OCI-LY7 (cell line): Measurements from ENCODE around the gene SLC25A47. TPM values are rescaled to one million over a fixed set of nuclear protein-coding genes. Genes with fewer than 3 reads are reported as not detected.

Source experiments
- BruUV-seq: library from RNA; stranded (reverse); fragments of 400-500 nt; replicated peaks from 2 replicates; lab custom pipeline; 2021; lab: Mats Ljungman, UMichigan
- CTCF ChIA-PET: fragments of 300-600 bp; sonication (Branson Sonifier 250); formaldehyde crosslinking; loops from one replicate; lab custom pipeline; 2022; ENCODE audit warnings: antibody characterized with exemption; ENCODE audit not compliant: unreplicated experiment; lab: Charles Lee
- POLR2A ChIA-PET: fragments of 300-600 bp; sonication (Branson Sonifier 250); formaldehyde crosslinking; loops from one replicate; lab custom pipeline; 2022; ENCODE audit warnings: antibody characterized with exemption; lab: Charles Lee
- DNase-seq: peaks from one replicate; pipeline ENCODE4 v3.0.0-alpha.2; 2015; ENCODE audit warnings: low spot score
- H2AFZ ChIP-seq: fragments of 200-600 bp; sonication (generic), shearing (Covaris generic); 2 replicates; pipeline ENCODE4 v1.6.1; 2014; ENCODE audit warnings: mild to moderate bottlenecking, antibody characterized with exemption, low read length, moderate library complexity
- H3K27ac ChIP-seq: fragments of 200-600 bp; sonication (generic); 2 replicates; pipeline ENCODE4 v1.5.1; 2014; ENCODE audit warnings: mixed run types, low read depth, mild to moderate bottlenecking, moderate library complexity, low read length, inconsistent platforms; ENCODE audit not compliant: poor library complexity, severe bottlenecking
- H3K36me3 ChIP-seq: fragments of 200-600 bp; sonication (generic); 2 replicates; pipeline ENCODE4 v1.6.1; 2014; ENCODE audit warnings: mild to moderate bottlenecking, antibody characterized with exemption, low read length, moderate library complexity, mixed read lengths; ENCODE audit not compliant: insufficient read depth
- H3K4me1 ChIP-seq: fragments of 200-600 bp; sonication (generic); 2 replicates; pipeline ENCODE4 v1.5.1; 2014; ENCODE audit warnings: mild to moderate bottlenecking, low read length; ENCODE audit not compliant: insufficient read depth, poor library complexity, severe bottlenecking
- H3K4me2 ChIP-seq: fragments of 200-600 bp; sonication (generic); 2 replicates; pipeline ENCODE4 v1.6.1; 2014; ENCODE audit warnings: mild to moderate bottlenecking, low read length
- H3K4me3 ChIP-seq: fragments of 200-600 bp; sonication (generic); 2 replicates; pipeline ENCODE4 v1.5.1; 2014; ENCODE audit warnings: mild to moderate bottlenecking, low read depth, low read length; ENCODE audit not compliant: poor library complexity, severe bottlenecking
- H3K79me2 ChIP-seq: fragments of 200-600 bp; sonication (generic); 2 replicates; pipeline ENCODE4 v1.6.1; 2016; ENCODE audit warnings: low read depth, mild to moderate bottlenecking, low read length, moderate library complexity, mixed read lengths; ENCODE audit not compliant: insufficient read depth
- H3K9me2 ChIP-seq: fragments of 200-600 bp; sonication (generic); 2 replicates; pipeline ENCODE4 v1.6.1; 2016; ENCODE audit warnings: mild to moderate bottlenecking, low read length, mixed read lengths; ENCODE audit not compliant: insufficient read depth
- H3K9me3 ChIP-seq: fragments of 200-600 bp; sonication (generic); 2 replicates; pipeline ENCODE4 v1.6.1; 2014; ENCODE audit warnings: mild to moderate bottlenecking, mixed run types, low read length, mixed read lengths
- H4K20me1 ChIP-seq: fragments of 200-600 bp; sonication (generic); 2 replicates; pipeline ENCODE4 v1.6.1; 2014; ENCODE audit warnings: mild to moderate bottlenecking, antibody characterized with exemption, low read length, moderate library complexity, mixed read lengths; ENCODE audit not compliant: insufficient read depth
- CTCF ChIP-seq: fragments of 200-600 bp; sonication (generic); conservative IDR thresholded peaks from 2 replicates; pipeline ENCODE4 v1.5.1; 2014; ENCODE audit warnings: mild to moderate bottlenecking, antibody characterized with exemption, low read length, moderate library complexity, mixed read lengths
- EZH2phosphoT487 ChIP-seq: fragments of 200-600 bp; sonication (generic); IDR thresholded peaks from 2 replicates; pipeline ENCODE4 v1.6.1; 2018; ENCODE audit warnings: low read depth, borderline replicate concordance, mild to moderate bottlenecking, mixed run types, antibody characterized with exemption, low read length, moderate library complexity, mixed read lengths
- intact Hi-C: fragments of 100-400 bp; cut with micrococcal nuclease; formaldehyde crosslinking; loops from one replicate; pipeline ENCODE4 v1.10.0; 2022; ENCODE audit not compliant: unreplicated experiment
- total RNA-seq, 2 experiments: library from RNA; depleted of rRNA in 1 of 2; stranded (reverse); fragments of >200 nt in 1 of 2; shearing (Covaris generic) in 1 of 2; gene quantifications; 2 replicates each; pipeline ENCODE4 v1.2.3, GENCODE V29; 2014 to 2022

The SLC25A47 gene
- total RNA-seq, 2 experiments from 2014 or later, result 0.44 TPM; not detected in 1

- no peak for DNase-seq
- Histone ChIP-seq H3K9me2 (no peaks in the 10 kb centered on the region), H4K20me1 (no peaks in the 10 kb centered on the region), H3K4me2 (no peak overlapping the region), H3K9me3 (no peaks in the 10 kb centered on the region), H3K36me3 (no peaks in the 10 kb centered on the region), H3K79me2 (no peaks in the 10 kb centered on the region), H3K4me3 (no peak overlapping the region), H3K4me1 (no peaks in the 10 kb centered on the region), H2AFZ (no peak overlapping the region), H3K27ac (no peak overlapping the region)
- intact Hi-C loops, result no loop called here
- BruUV-seq, result no TSS peak
- TF ChIP-seq CTCF (no peak), EZH2phosphoT487 (no peak)
- ChIA-PET CTCF (no interaction called here), POLR2A (no interaction called here)
These were observed 4.0 kb downstream of the SLC25A47 start for GRCh38 chr14:100327128-100327527.

- no TSS peak for BruUV-seq
- CTCF ChIA-PET, result no interaction called here
- Histone ChIP-seq H2AFZ (no peak overlapping the region), H3K4me1 (peaks cover 6% of the 10 kb centered on the region), H4K20me1 (no peaks in the 10 kb centered on the region), H3K27ac (no peak overlapping the region), H3K4me3 (no peak overlapping the region), H3K36me3 (no peaks in the 10 kb centered on the region), H3K79me2 (no peaks in the 10 kb centered on the region), H3K4me2 (no peak overlapping the region), H3K9me2 (no peaks in the 10 kb centered on the region), H3K9me3 (no peaks in the 10 kb centered on the region)
- intact Hi-C loops, result no loop called here
- POLR2A ChIA-PET, result no interaction called here
- DNase-seq, result no peak
- no peak for TF ChIP-seq EZH2phosphoT487
- no peak for TF ChIP-seq CTCF
These were observed 5.5 kb downstream of the SLC25A47 start for GRCh38 chr14:100328495-100329163.

GRCh38 chr14:100329233-100330006 lies 6.3 kb downstream of the SLC25A47 start:
- H3K4me2 ChIP-seq, result no peak overlapping the region
- intact Hi-C loops, result no loop called here
- no TSS peak for BruUV-seq
- H3K9me2 ChIP-seq, result no peaks in the 10 kb centered on the region
- TF ChIP-seq EZH2phosphoT487 (no peak), CTCF (no peak)
- H2AFZ ChIP-seq, result no peak overlapping the region
- no peak for DNase-seq
- H3K27ac ChIP-seq, result no peak overlapping the region
- ChIA-PET CTCF (no interaction called here), POLR2A (no interaction called here)
- H3K79me2 ChIP-seq, result no peaks in the 10 kb centered on the region
- no peak overlapping the region for H3K4me3 ChIP-seq
- no peaks in the 10 kb centered on the region for H3K36me3 ChIP-seq
- peaks cover 6% of the 10 kb centered on the region for H3K4me1 ChIP-seq
- H4K20me1 ChIP-seq, result no peaks in the 10 kb centered on the region
- no peaks in the 10 kb centered on the region for H3K9me3 ChIP-seq
